Measurements from ENCODE around the gene DNAJC7.

Gene DNAJC7

GRCh38 chr17:41966463-41967140 lies 50.6 kb downstream of the DNAJC7 start, which contains the start of gene CNP:
Gene CNP, plus strand, starts transcription at chr17:41966795. Its CDS starts 90 bp downstream, at chr17:41966885.
- Histone ChIP-seq H3K14ac (ENCODE audit: low read length in 2 of 2) (peak within 1 kb of the TSS in 1 of 2 experiments; percentile 97), H2AK5ac (ENCODE audit: low read length, severe bottlenecking) (peak within 1 kb of the TSS; percentile 31), H4K91ac (ENCODE audit: low read length) (peak within 1 kb of the TSS; percentile 48), H3K23ac (ENCODE audit: low read length in 2 of 2) (peak within 1 kb of the TSS in 1 of 2 experiments; percentile 87), H3K9ac (ENCODE audit: low read length) (peak within 1 kb of the TSS; percentile 94), H3K4me1 (ENCODE audit: control insufficient read depth, insufficient read depth, low read depth, low read length) (peaks cover 17% of the 10 kb centered on the region), H3K18ac (ENCODE audit: low read depth in 1 of 2, low read length in 2 of 2) (peak within 1 kb of the TSS; percentile 17 to 83), H3K36me3 (ENCODE audit: control insufficient read depth in 1 of 2, insufficient read depth in 2 of 2, low read depth in 1 of 2, low read length in 2 of 2) (peaks cover 30% of the 10 kb centered on the region in 2 experiments), H3K79me1 (replicated peaks; ENCODE audit: low read length, poor library complexity, severe bottlenecking) (no peaks in the 10 kb centered on the region), H3K27ac (ENCODE audit: low read length, poor library complexity, severe bottlenecking) (peak within 1 kb of the TSS; percentile 83), H4K8ac (ENCODE audit: low read length) (peak within 1 kb of the TSS; percentile 77), H2BK5ac (ENCODE audit: low read depth, low read length, poor library complexity, severe bottlenecking) (peak within 1 kb of the TSS; percentile 78), H3K9me3 (ENCODE audit: control insufficient read depth, low read length) (no peaks in the 10 kb centered on the region), H2AFZ (ENCODE audit: low read depth, low read length) (peak within 1 kb of the TSS; percentile 40), H2BK12ac (ENCODE audit: low read length in 2 of 2) (peak within 1 kb of the TSS in 1 of 2 experiments; percentile 48), H3K27me3 (ENCODE audit: control insufficient read depth in 1 of 2, insufficient read depth in 1 of 2, low read length in 2 of 2) (no peaks in the 10 kb centered on the region), H2BK120ac (ENCODE audit: low read depth, low read length) (peak within 1 kb of the TSS; percentile 40), H3K4me2 (ENCODE audit: low read length, poor library complexity, severe bottlenecking) (peak within 1 kb of the TSS; percentile 76), H3K4me3 (ENCODE audit: insufficient read depth in 1 of 2, low read depth in 1 of 2, low read length in 2 of 2) (peak within 1 kb of the TSS; percentile 79 to 84), H2BK15ac (ENCODE audit: low read depth, poor library complexity, severe bottlenecking) (peak within 1 kb of the TSS; percentile 88), H3K4ac (ENCODE audit: low read depth in 1 of 2, low read length in 2 of 2) (peak within 1 kb of the TSS; percentile 40 to 60)
- DNase-seq: peak; percentile 92
- WGBS: 1% methylated on average over 69 of the region's 71 CpGs

- H3K36me3 ChIP-seq (ENCODE audit: control insufficient read depth in 1 of 2, insufficient read depth in 2 of 2, low read depth in 1 of 2, low read length in 2 of 2): peaks cover 24 to 25% of the 10 kb centered on the region in 2 experiments
- peak overlapping the region; percentile 83 for H3K27ac ChIP-seq (ENCODE audit: low read length, poor library complexity, severe bottlenecking)
- H3K27me3 ChIP-seq (ENCODE audit: control insufficient read depth in 1 of 2, insufficient read depth in 1 of 2, low read length in 2 of 2): peaks cover 0 to 2% of the 10 kb centered on the region in 2 experiments
- 11% methylated on average over 17 of the region's 18 CpGs for WGBS
- H3K14ac ChIP-seq (ENCODE audit: low read length in 2 of 2): peak overlapping the region in 1 of 2 experiments; percentile 58
- no peak overlapping the region for H3K23ac ChIP-seq (ENCODE audit: low read length in 2 of 2)
- H2AFZ ChIP-seq (ENCODE audit: low read depth, low read length): peak overlapping the region; percentile 40
- H4K91ac ChIP-seq (ENCODE audit: low read length): no peak overlapping the region
- H4K8ac ChIP-seq (ENCODE audit: low read length): peak overlapping the region; percentile 77
- no peaks in the 10 kb centered on the region for H3K79me1 ChIP-seq (replicated peaks; ENCODE audit: low read length, poor library complexity, severe bottlenecking)
- peak overlapping the region in 1 of 2 experiments; percentile 42 for H3K4ac ChIP-seq (ENCODE audit: low read depth in 1 of 2, low read length in 2 of 2)
- peak; percentile 68 for DNase-seq
- H3K9ac ChIP-seq (ENCODE audit: low read length): peak overlapping the region; percentile 94
- no peak overlapping the region for H2BK120ac ChIP-seq (ENCODE audit: low read depth, low read length)
- peaks cover 17% of the 10 kb centered on the region for H3K4me1 ChIP-seq (ENCODE audit: control insufficient read depth, insufficient read depth, low read depth, low read length)
- H2BK5ac ChIP-seq (ENCODE audit: low read depth, low read length, poor library complexity, severe bottlenecking): no peak overlapping the region
- no peak overlapping the region for H2AK5ac ChIP-seq (ENCODE audit: low read length, severe bottlenecking)
- peak overlapping the region; percentile 52 to 84 for H3K4me3 ChIP-seq (ENCODE audit: insufficient read depth in 1 of 2, low read depth in 1 of 2, low read length in 2 of 2)
- no peak overlapping the region for H2BK15ac ChIP-seq (ENCODE audit: low read depth, poor library complexity, severe bottlenecking)
- H3K4me2 ChIP-seq (ENCODE audit: low read length, poor library complexity, severe bottlenecking): peak overlapping the region; percentile 68
- peak overlapping the region in 1 of 2 experiments; percentile 40 for H2BK12ac ChIP-seq (ENCODE audit: low read length in 2 of 2)
- H3K18ac ChIP-seq (ENCODE audit: low read depth in 1 of 2, low read length in 2 of 2): no peak overlapping the region
- no peaks in the 10 kb centered on the region for H3K9me3 ChIP-seq (ENCODE audit: control insufficient read depth, low read length)
Measured at GRCh38 chr17:41965694-41966462, 51.4 kb downstream of the DNAJC7 start.

GRCh38 chr17:41962768-41963434 lies 54.3 kb downstream of the DNAJC7 start:
- H3K36me3 ChIP-seq (ENCODE audit: control insufficient read depth in 1 of 2, insufficient read depth in 2 of 2, low read depth in 1 of 2, low read length in 2 of 2): peaks cover 2 to 4% of the 10 kb centered on the region in 2 experiments
- no peak overlapping the region for H4K8ac ChIP-seq (ENCODE audit: low read length)
- no peaks in the 10 kb centered on the region for H3K79me1 ChIP-seq (replicated peaks; ENCODE audit: low read length, poor library complexity, severe bottlenecking)

More at GRCh38 chr17:41962768-41963434, 54.3 kb downstream of the DNAJC7 start:
- peaks cover 31% of the 10 kb centered on the region for H3K4me1 ChIP-seq (ENCODE audit: control insufficient read depth, insufficient read depth, low read depth, low read length)
- H3K18ac ChIP-seq (ENCODE audit: low read depth in 1 of 2, low read length in 2 of 2): no peak overlapping the region
- no peak overlapping the region for H2AFZ ChIP-seq (ENCODE audit: low read depth, low read length)
- DNase-seq: peak; percentile 71
- 16% methylated on average over 7 of the region's 9 CpGs for WGBS
- no peak overlapping the region for H2AK5ac ChIP-seq (ENCODE audit: low read length, severe bottlenecking)
- H4K91ac ChIP-seq (ENCODE audit: low read length): no peak overlapping the region
- no peak overlapping the region for H3K4ac ChIP-seq (ENCODE audit: low read depth in 1 of 2, low read length in 2 of 2)
- H3K14ac ChIP-seq (ENCODE audit: low read length in 2 of 2): no peak overlapping the region
- H3K9ac ChIP-seq (ENCODE audit: low read length): no peak overlapping the region
- no peak overlapping the region for H2BK5ac ChIP-seq (ENCODE audit: low read depth, low read length, poor library complexity, severe bottlenecking)
- no peak overlapping the region for H2BK120ac ChIP-seq (ENCODE audit: low read depth, low read length)
- no peak overlapping the region for H3K23ac ChIP-seq (ENCODE audit: low read length in 2 of 2)
- no peak overlapping the region for H2BK15ac ChIP-seq (ENCODE audit: low read depth, poor library complexity, severe bottlenecking)
- H3K4me3 ChIP-seq (ENCODE audit: insufficient read depth in 1 of 2, low read depth in 1 of 2, low read length in 2 of 2): no peak overlapping the region
- no peak overlapping the region for H3K4me2 ChIP-seq (ENCODE audit: low read length, poor library complexity, severe bottlenecking)
- H3K9me3 ChIP-seq (ENCODE audit: control insufficient read depth, low read length): no peaks in the 10 kb centered on the region
- peaks cover 0 to 3% of the 10 kb centered on the region in 2 experiments for H3K27me3 ChIP-seq (ENCODE audit: control insufficient read depth in 1 of 2, insufficient read depth in 1 of 2, low read length in 2 of 2)
- no peak overlapping the region for H3K27ac ChIP-seq (ENCODE audit: low read length, poor library complexity, severe bottlenecking)
- H2BK12ac ChIP-seq (ENCODE audit: low read length in 2 of 2): no peak overlapping the region
